ENCODE data around the gene UNC13A.

- TF ChIP-seq EZH2 (IDR thresholded peaks at IDR 0.05; ENCODE audit: borderline replicate concordance, low read depth, low read length, poor library complexity, severe bottlenecking) (no peak), CTCF (conservative IDR thresholded peaks at IDR 0.05; ENCODE audit: low read depth, low read length) (no peak)
Measured at GRCh38 chr19:17685451-17686022, 2.6 kb downstream of the UNC13A start.
